Activated T-cell treated with anti-CD3 and anti-CD28 coated beads, Interleukin-2, amount 50 U/mL, for 24 hours (primary cell): ENCODE results near the gene CCDC70.

Experiments used
- DNase-seq: peaks from one replicate; pipeline ENCODE4 v3.0.0-alpha.2; 2020
- H3K27ac Mint-ChIP-seq: 2 replicates; pipeline ENCODE4 v1.8.0; 2020; ENCODE audit warnings: mild to moderate bottlenecking, mixed read lengths
- H3K27me3 Mint-ChIP-seq: 2 replicates; pipeline ENCODE4 v1.8.0; 2020; ENCODE audit warnings: mixed read lengths
- H3K36me3 Mint-ChIP-seq: 2 replicates; pipeline ENCODE4 v1.8.0; 2020; ENCODE audit warnings: low read depth, mixed read lengths
- H3K4me1 Mint-ChIP-seq: 2 replicates; pipeline ENCODE4 v1.8.0; 2020; ENCODE audit warnings: low read depth, mixed read lengths
- H3K4me3 Mint-ChIP-seq: 2 replicates; pipeline ENCODE4 v1.8.0; 2020; ENCODE audit warnings: mild to moderate bottlenecking, moderate library complexity, mixed read lengths
- H3K9me3 Mint-ChIP-seq: 2 replicates; pipeline ENCODE4 v1.8.0; 2020; ENCODE audit warnings: mixed read lengths

CCDC70 gene

DNA sequence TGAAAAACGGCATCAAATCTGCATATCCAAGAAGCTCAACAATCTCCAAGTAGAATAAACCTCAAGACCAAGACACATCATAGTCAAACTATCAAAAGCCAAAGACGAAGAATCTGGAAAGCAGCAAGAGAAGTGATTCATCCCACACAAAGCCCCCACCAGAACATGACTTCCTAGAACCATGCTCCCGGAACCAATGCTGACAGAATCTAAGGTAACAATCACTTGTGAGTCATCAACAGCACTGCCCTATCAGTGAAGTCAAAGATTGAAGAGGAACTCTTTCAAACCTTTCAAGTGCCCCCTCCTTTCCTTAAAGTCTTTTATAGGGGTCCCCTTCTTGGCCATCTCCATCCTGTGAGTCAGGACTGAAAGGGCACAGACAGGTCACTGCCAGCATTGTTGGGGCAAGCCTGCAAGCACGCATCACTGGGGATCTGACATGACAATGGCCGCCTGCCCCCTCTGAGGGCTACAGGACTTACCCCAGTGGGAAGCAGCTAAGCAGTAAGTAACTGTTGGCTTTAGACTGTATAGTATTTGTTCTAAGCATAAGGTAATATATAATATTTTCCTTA lies at the start of gene CCDC70:
Gene CCDC70, plus strand, starts transcription at position 247 of the 578 bp plus-strand sequence. CDS start 3,443 bp downstream, outside the sequence.
- H3K27me3 Mint-ChIP-seq, result peaks cover 4% of the 10 kb centered on the region
- H3K36me3 Mint-ChIP-seq, result no peaks in the 10 kb centered on the region
- peak within 1 kb of the TSS; percentile 60 for H3K27ac Mint-ChIP-seq
- H3K9me3 Mint-ChIP-seq, result no peaks in the 10 kb centered on the region
- H3K4me3 Mint-ChIP-seq, result no peak within 1 kb of the TSS
- peak; percentile 44 for DNase-seq
- peaks cover 20% of the 10 kb centered on the region for H3K4me1 Mint-ChIP-seq

DNA sequence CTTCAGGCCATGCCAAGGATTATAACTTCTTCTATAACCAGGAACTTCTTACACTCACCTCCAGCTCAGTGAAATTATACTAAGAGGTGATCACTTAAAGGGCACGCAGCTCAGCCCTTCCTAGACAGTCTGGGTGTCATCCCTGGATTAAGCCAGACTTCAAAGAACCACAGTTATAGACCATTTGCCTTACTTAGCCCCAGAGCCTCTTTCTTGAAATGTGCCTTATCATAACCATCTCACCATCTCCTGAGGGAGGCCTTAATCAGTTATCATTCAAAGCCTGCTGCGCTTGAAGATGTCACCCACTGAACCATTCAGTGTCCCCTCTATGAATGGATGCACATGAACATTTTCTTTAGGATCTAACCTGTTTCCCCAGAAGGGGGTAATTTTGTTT lies 47.7 kb upstream of the CCDC70 start:
- Mint-ChIP-seq H3K9me3 (no peaks in the 10 kb centered on the region), H3K27me3 (no peaks in the 10 kb centered on the region), H3K4me1 (peaks cover 75% of the 10 kb centered on the region), H3K27ac (peak overlapping the region; percentile 93), H3K4me3 (no peak overlapping the region), H3K36me3 (peaks cover 8% of the 10 kb centered on the region)
- DNase-seq, result no peak

DNA sequence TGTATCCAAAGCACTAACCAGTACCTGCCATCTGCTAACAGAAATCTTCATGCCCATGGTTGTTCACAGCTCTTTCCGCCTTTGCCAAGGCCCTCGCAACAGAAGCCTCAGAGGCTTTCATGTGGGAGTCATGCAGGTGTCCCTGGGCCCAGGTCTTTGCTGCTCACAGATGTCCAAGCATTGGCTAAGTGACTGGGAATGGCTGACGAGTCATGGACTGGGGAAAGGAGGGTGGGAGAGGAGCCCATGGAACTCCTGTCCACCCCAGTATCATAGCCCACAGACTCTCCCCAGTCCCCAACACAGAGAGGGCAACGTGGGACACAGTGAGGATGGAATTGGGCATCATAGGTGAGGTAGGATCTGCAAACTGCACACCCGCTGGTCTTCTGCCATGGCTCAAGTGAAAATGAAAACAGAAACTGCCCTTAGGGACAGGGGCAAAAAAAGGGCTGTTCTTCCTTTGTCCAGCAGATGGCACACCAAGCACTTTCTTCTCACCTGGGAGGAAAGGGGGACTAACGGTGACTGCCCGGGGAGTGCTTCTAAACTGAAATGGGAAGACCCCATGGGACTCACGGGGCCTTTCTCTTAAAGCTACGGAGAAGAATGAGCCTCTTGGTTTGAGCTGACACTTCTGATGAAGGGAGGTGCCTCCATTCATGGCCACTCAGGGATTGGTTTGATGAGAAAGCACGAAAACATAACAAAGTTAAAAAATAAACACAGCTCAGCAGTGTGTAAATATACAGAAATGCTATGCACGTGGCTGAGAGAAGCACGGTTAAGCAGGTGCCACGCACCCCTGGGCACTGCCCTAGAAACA lies 46.7 kb upstream of the CCDC70 start:
- peak overlapping the region; percentile 54 for H3K4me3 Mint-ChIP-seq

DNA sequence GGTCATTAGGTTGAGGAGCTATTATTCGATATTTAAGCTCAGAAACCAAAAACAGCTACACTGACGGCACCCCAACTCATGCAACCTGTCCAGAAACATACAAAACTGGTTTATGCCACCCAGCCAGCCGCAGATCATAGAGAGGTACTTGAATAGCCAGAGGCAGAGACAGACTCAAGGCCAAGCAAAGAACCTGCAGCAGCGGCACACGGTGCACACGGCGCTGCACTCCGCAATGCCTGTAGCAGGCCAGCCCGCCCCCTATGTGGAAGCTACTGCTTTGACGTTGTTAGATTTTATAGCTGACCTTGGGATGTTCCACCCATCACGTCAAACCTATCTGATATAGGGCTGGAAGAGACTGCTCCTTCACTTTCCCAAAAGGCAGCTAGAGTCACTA lies 45.9 kb upstream of the CCDC70 start:
- H3K4me1 Mint-ChIP-seq, result peaks cover 93% of the 10 kb centered on the region
- no peak overlapping the region for H3K4me3 Mint-ChIP-seq
- peak overlapping the region; percentile 93 for H3K27ac Mint-ChIP-seq

More for the DNA sequence above, 46.7 kb upstream of the CCDC70 start:
- H3K27me3 Mint-ChIP-seq, result no peaks in the 10 kb centered on the region
- peak; percentile 78 for DNase-seq
- H3K9me3 Mint-ChIP-seq, result no peaks in the 10 kb centered on the region
- H3K27ac Mint-ChIP-seq, result peak overlapping the region; percentile 93
- no peaks in the 10 kb centered on the region for H3K36me3 Mint-ChIP-seq
- H3K4me1 Mint-ChIP-seq, result peaks cover 85% of the 10 kb centered on the region

DNA sequence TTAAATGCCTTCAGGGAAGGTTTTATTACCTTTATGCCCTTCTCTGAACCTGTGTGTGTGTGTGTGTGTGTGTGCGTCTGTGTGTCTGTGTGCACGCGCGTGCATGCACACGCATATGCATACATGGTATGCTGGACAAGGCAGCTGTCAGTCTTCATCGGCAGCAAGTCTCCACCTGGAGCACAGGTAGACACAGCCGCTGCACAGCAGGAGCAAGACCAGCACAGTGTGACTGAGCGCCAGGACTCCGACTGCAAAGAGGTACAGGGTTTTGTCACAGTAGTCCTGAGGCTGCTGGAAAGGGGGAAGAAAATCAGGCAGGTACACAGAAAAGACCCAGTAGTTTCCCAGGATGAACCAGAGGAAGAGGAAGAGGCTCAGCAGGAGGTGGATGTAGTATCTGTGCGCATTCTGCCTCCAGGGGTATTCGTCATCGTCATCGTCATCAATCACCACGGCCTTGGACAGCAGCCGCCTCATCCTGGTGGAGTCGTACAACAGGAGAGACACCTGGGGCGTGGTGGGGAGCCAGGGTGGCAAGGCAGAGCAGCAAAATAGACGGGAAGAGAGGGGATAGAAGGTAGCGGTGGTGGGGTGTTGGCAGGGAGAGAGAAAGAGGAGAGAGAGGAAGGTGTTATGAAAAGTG lies 45.0 kb upstream of the CCDC70 start:
- Mint-ChIP-seq H3K27ac (peak overlapping the region; percentile 96), H3K27me3 (no peaks in the 10 kb centered on the region), H3K4me3 (no peak overlapping the region), H3K4me1 (peaks cover 97% of the 10 kb centered on the region), H3K9me3 (no peaks in the 10 kb centered on the region), H3K36me3 (no peaks in the 10 kb centered on the region)
- DNase-seq, result no peak

More for the DNA sequence above, 45.9 kb upstream of the CCDC70 start:
- no peaks in the 10 kb centered on the region for H3K9me3 Mint-ChIP-seq
- H3K36me3 Mint-ChIP-seq, result no peaks in the 10 kb centered on the region
- DNase-seq, result no peak
- no peaks in the 10 kb centered on the region for H3K27me3 Mint-ChIP-seq

DNA sequence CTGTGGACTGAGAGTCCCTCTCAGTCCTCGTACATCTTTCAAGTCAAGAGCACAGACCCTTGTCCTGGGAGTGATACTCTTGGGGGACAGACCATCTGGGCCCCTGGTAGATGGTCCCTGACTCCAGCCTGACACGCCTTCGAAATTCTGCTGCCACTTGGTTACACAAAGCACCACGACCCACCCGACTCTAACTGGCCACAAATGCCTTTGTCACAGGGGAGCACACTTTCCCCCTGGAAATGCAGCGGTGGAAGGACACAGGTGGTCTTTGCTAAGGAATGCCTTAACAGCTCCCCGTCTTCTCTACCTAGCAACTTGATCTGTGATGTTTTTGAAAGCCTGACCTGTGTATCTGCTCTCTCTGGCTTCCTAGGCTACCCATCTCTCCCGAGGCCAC lies 44.1 kb upstream of the CCDC70 start:
- H3K36me3 Mint-ChIP-seq, result no peaks in the 10 kb centered on the region
- H3K9me3 Mint-ChIP-seq, result no peaks in the 10 kb centered on the region
- H3K27me3 Mint-ChIP-seq, result no peaks in the 10 kb centered on the region
- H3K4me3 Mint-ChIP-seq, result no peak overlapping the region
- peak overlapping the region; percentile 96 for H3K27ac Mint-ChIP-seq
- no peak for DNase-seq
- peaks cover 97% of the 10 kb centered on the region for H3K4me1 Mint-ChIP-seq

DNA sequence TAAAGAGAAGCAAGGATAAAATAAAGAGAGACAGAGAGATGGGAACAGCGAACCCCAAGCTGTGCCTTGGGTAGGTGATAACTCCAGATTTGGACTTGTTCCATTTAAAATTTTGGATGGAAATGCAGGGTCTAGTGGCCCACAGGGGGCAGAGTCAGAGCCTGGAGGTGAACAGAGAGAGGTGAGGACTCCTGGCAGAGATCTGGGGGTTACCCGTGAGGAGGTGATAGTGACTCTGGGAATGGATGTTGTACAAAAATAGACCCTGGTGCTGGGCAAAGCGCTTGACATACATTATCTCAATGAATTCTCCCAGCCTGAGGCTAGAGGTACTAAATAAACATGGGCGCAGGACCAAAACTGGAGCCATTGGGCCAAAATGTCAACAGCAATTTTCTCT lies 43.5 kb upstream of the CCDC70 start:
- Mint-ChIP-seq H3K4me3 (no peak overlapping the region), H3K9me3 (no peaks in the 10 kb centered on the region), H3K36me3 (no peaks in the 10 kb centered on the region), H3K4me1 (peaks cover 97% of the 10 kb centered on the region), H3K27ac (peak overlapping the region; percentile 96), H3K27me3 (no peaks in the 10 kb centered on the region)
- DNase-seq, result no peak

DNA sequence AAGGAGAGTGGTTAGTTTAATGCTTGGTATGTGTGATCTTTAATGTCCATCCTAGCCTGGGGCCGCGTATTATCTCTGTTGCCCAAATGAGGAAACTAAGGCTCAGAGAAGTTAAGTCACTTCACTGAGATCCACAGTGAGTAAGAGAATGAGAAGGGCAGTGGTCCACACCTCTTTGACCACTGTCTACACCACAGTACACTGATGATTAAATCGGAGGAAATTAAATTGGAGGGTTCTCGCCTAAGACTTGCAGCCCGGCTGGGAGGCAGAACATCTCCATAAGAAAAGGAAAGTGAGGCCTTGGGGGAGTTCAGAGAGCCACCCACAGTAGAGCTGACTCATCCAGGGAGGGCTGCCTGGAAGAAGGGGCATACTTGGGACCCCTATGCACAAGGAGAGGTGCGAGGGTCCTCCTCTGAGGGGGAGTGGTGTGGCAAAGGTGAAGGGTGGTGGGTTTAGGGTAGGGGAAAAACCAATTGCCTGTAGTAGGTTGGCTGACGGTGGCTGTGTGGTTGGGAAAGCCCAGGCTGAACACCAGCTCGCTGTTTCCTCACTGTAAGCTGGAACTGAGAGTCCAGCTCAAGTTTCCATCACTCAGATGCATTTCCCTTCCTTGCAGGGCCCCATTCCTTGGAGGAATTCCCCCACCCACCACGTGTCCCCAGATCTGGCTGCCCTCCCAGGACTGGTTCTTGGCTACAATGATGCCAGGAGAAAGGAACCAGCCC lies 42.8 kb upstream of the CCDC70 start:
- peak; percentile 77 for DNase-seq
- Mint-ChIP-seq H3K4me3 (peak overlapping the region; percentile 53), H3K36me3 (no peaks in the 10 kb centered on the region)

DNA sequence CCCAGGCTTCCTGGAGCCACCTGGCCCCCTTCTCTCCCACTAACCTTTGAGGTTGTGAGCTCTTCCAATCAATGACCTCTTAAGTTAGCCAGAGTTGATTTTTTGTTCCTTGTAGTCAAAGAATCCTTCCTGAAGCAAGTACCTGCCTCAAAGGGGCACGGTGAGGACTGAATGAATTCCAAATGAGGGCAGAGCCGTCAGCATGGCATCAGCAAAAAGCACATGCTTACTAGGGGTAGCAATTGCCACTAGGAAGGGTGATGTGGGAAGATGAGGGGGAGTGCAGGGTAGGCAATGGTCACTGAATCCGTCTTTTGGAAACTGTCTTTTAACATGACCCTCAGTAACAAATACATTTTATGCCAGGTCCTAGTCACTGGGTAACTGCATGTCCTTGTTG lies 42.2 kb upstream of the CCDC70 start:
- peak overlapping the region; percentile 53 for H3K4me3 Mint-ChIP-seq
- peak overlapping the region; percentile 96 for H3K27ac Mint-ChIP-seq
- no peaks in the 10 kb centered on the region for H3K9me3 Mint-ChIP-seq
- H3K36me3 Mint-ChIP-seq, result no peaks in the 10 kb centered on the region
- peaks cover 97% of the 10 kb centered on the region for H3K4me1 Mint-ChIP-seq
- DNase-seq, result no peak
- H3K27me3 Mint-ChIP-seq, result no peaks in the 10 kb centered on the region

More for the DNA sequence above, 42.8 kb upstream of the CCDC70 start:
- H3K27ac Mint-ChIP-seq, result peak overlapping the region; percentile 96
- H3K9me3 Mint-ChIP-seq, result no peaks in the 10 kb centered on the region
- no peaks in the 10 kb centered on the region for H3K27me3 Mint-ChIP-seq
- peaks cover 97% of the 10 kb centered on the region for H3K4me1 Mint-ChIP-seq

DNA sequence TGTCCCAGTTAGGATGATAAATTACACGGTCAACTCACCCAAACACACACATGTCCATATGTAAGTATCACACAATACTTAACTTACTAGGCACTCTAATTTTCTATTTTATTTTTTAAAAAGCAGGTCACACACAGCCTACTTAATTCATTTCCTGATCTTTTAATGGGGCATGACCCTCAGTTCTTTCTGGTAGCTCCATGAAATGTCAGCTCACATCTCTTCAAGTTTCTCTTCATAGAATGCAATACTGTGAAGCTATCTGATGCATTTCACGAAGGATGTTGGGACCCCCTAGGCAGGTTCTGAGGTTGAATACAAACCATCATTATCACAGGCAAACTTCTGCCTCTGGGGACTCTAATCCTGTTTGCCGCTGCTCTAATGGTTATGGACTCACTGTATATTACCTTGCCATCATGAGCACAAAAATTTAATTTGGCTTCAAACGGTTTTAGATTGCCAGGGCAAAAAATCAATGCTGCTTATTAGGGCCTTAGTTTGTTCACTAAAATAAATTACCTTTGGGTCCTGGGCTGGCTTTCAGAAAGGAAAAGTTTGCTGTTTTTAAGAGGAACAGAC lies 41.7 kb upstream of the CCDC70 start:
- Mint-ChIP-seq H3K4me3 (peak overlapping the region; percentile 53), H3K27ac (peak overlapping the region; percentile 96), H3K9me3 (no peaks in the 10 kb centered on the region), H3K4me1 (peaks cover 96% of the 10 kb centered on the region), H3K27me3 (no peaks in the 10 kb centered on the region), H3K36me3 (no peaks in the 10 kb centered on the region)
- no peak for DNase-seq

DNA sequence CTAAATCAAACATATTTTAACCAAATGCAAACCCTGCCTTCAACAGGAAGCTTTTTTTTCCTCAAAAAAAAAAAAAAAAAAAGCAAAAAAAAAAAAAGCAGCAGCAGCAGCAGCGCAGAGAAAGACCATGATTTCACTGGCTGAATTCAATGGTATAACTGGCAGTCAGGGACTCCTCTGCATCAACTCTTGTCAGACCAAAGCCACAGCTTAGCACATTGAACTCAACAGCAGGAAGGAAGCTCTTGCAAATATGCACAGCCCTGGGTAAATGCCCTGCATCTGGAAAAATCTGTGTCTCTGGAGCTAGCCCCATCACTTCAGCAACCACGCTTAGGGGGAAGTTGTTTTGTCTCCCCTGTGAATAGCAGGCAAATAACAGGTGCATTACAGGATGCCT lies 40.2 kb upstream of the CCDC70 start:
- H3K36me3 Mint-ChIP-seq, result no peaks in the 10 kb centered on the region
- H3K27ac Mint-ChIP-seq, result peak overlapping the region; percentile 96
- no peaks in the 10 kb centered on the region for H3K27me3 Mint-ChIP-seq
- H3K9me3 Mint-ChIP-seq, result no peaks in the 10 kb centered on the region
- H3K4me3 Mint-ChIP-seq, result peak overlapping the region; percentile 53
- DNase-seq, result peak; percentile 42
- H3K4me1 Mint-ChIP-seq, result peaks cover 97% of the 10 kb centered on the region

DNA sequence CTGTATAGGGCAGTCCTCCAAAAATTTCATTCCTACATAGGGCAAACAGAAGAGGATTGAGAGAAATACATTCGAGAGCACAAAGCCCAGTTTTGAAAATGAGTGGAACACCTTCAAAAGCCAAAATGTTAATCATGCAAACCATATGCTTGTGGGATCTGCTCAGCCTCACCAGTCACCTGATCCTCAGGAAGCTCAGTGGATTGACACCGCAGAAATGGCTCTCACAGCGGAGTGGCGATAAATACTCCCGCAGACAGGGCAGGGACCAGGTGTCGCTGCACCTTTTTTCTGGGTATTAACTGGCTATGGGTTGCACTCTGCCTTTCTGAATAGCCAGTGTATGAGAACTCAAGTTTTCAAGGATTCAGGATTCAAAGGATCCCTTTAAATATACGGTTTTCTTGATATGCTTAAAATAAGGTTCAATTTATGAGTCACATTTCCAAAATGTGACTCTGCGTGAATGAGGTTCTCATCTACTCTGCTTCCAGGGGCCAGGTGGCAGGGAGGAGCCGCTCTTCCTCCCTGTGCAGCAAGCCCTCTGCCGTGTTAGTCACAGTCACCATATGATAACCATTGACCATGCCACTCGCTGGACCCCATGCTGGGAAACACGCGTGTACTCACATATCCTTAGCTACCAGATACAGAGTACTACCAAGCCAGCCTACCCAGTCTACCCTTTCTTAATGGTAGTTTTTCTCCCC lies 39.5 kb upstream of the CCDC70 start:
- DNase-seq, result peak; percentile 56
- Mint-ChIP-seq H3K4me1 (peaks cover 97% of the 10 kb centered on the region), H3K9me3 (no peaks in the 10 kb centered on the region), H3K27ac (peak overlapping the region; percentile 96), H3K4me3 (peak overlapping the region; percentile 53), H3K36me3 (no peaks in the 10 kb centered on the region), H3K27me3 (no peaks in the 10 kb centered on the region)

DNA sequence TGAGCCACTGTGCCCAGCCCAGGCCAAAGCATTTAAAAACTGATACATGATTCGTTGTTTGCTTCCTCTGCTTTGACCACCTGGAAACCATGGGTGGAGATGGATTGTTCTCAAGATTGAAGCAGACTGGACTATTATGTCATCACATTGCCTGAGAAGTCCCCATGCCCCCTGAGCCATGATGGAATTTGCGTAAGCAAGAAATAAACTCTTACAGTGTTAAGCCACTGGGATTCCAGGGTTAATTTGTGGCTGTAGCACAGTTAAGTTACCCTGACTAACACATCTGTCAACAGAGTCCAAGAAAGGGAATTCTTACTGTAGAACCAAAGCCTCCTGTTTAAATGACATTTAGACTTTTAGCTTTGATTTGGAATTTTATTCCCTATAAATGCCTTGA lies 38.4 kb upstream of the CCDC70 start:
- no peaks in the 10 kb centered on the region for H3K9me3 Mint-ChIP-seq
- H3K27me3 Mint-ChIP-seq, result no peaks in the 10 kb centered on the region
- no peaks in the 10 kb centered on the region for H3K36me3 Mint-ChIP-seq
- no peak for DNase-seq
- H3K4me1 Mint-ChIP-seq, result peaks cover 99% of the 10 kb centered on the region
- H3K27ac Mint-ChIP-seq, result peak overlapping the region; percentile 96
- peak overlapping the region; percentile 53 for H3K4me3 Mint-ChIP-seq
